Endometrial microvascular endothelial cells (primary cell): ENCODE data around the gene DAGLA. TPM values are rescaled to one million over a fixed set of nuclear protein-coding genes. Genes with fewer than 3 reads are reported as not detected.

Source experiments
- in situ Hi-C: cut with HindIII; loops from 2 replicates; pipeline ENCODE4 v1.10.0; 2017; ENCODE audit warnings: low sequenced_read_pairs, low pct_unique_long_range_greater_than_20kb; ENCODE audit errors: inconsistent ontology term
- total RNA-seq: library from RNA; depleted of rRNA; stranded (reverse); fragments of >200 nt; gene quantifications from one replicate; pipeline ENCODE4 v1.2.3, GENCODE V29; 2015; ENCODE audit errors: inconsistent ontology term

DAGLA gene
- total RNA-seq, 1 donor from 2014 or later, result 2.5 TPM

DNA sequence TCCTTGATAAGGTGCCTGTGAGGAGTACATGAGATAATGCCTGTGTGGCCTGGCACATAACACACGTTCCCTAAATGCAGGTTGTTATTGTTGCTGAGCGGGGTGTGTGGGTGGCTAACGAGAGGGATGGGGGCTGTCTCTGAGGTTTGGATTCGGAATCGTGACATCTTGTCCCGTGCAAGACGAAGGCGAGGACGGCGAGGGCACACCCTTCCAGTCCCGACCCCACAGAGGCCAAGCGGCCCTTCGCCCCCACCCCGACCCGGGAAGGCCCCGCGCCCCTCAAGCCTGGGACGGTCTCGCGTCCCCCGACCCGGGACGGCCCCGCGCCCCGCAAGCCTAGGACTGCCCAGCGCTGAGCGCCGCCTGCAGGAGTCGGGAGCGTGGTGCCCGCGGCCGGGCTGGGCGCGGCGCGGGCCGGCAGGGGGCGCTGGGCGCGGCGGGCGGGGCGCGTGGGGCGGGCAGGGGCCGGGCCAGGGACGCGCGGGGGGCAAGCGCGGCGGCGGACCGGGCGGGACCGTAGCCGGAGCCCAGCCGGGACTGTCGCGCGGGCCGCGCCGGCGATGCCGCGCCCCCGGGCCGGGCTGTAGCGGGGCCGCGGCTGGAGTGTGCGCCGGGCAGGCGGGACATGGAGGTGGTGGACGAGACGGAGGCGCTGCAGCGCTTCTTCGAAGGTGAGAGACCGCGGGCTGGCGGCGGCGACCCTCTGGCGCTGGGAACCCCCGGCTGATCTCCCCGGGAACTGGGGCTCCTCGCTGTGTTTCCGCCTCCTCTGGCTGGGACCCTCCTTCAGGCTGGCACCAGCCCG is 72.1 kb downstream of the DAGLA start, which contains the start of gene MYRF:
TSS of gene MYRF (plus strand) at position 520 of the 808 bp plus-strand sequence. CDS start at position 629, 109 bp downstream.
- in situ Hi-C loops, result no loop called here

DNA sequence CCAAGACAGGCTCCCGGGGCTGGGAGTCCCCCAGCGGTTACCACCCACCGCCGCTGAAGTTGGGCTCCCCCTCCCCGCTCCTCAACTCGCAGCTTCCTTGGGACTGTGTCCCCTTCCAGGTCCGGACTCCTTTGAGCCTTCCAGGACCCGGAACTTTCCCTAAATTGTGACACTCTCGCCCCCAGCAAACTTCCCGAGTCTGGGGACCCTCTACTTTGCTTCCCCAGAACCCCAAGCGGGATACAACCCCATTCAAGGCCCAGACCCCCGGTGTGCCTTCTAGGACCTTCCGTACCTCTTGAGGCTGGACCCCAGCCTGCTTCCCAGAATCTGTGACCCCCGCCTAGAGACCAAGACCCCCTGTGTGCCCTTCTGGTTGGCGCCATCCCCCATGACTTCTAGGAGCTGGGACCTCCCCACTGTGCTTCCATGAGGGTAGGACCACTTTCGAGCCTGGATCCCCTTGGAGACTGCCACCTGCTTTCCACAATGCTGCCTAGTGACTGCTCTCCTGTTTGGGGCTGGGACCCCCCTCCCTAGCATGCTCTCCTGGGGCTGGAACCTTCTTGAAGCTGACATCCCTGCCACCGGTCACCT is 72.8 kb downstream of the DAGLA start:
- in situ Hi-C loops, result no loop called here

DNA sequence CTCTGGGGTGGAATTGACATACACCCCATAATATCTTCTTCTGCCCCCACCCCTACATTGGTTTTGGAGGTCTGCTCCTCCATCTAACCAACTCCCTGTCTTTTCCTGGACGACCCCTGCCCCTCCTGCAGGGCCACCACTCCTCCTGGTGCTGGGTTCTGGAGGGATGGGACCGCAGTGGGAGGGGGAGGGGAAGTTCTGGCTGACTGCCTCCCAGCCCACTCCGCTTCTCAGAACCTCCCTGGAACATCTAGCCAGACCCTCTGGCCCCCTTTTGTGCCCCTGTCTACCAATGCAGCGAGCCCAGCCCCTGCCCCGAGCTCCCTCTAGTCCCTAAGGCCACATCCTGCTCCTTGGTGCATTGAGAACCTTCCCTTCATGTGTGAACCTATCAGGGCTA is 73.5 kb downstream of the DAGLA start:
- in situ Hi-C loops, result no loop called here

DNA sequence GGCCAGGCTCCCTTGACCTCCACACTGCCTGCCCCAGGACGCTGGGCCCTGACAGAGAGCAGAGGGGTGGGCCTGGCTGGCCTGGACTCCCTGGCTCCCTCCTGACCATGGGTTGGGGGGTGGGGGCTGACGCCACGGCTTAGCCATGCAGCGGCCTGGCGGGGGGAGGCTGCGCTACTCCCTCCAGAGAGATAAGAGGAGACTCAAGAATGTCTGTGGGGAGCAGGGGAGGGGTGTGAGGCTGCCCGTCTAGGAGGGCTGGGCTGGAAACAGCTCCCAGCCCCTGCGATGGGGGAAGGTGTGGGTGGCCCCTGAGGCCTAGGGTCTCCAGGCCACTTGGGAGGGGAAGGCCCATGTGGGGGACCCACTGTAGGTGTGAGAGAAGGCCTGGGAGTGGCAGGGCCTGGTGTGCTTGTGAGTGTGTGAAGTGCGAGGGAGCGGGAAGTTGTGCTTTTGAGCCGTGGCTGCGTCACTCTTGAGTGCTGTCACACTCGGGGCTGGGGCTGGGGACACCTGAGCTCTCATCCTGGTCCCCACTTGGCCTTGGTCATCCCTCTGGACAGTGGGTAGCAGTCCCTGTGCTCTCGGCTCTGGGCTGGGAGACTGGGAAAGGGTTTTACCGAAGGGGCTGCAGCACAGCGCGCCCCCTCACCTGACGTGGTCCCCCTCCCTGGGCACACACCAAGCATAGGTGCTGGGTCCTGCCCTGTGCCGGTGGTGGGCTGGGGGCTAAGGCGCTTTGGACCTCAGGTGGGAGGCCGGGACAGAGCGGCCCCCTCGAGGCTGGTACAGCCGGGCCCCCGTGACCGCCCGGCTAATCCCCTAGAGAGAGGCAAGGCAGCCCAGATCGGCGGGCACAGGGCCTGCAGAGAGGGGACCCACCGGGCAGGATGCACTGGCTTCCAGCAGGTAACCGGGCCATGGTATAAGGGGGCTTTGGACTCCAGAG is 74.6 kb downstream of the DAGLA start:
- in situ Hi-C loops, result no loop called here

DNA sequence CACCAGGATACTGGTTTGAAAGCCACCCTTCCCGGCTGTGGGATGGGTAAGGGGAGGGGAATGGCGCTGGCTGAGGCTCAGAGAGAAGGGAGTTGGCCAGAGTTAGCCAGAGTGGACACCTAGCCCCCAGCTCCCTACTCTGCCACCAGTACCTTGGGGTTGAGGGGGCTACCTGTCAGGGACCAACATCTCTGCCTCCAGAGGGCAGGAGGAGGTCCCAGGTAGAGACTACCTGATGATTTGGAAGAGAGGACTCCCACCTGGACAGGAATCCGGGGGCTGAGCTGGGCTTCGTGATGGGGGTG is 75.9 kb downstream of the DAGLA start:
- in situ Hi-C loops, result no loop called here

DNA sequence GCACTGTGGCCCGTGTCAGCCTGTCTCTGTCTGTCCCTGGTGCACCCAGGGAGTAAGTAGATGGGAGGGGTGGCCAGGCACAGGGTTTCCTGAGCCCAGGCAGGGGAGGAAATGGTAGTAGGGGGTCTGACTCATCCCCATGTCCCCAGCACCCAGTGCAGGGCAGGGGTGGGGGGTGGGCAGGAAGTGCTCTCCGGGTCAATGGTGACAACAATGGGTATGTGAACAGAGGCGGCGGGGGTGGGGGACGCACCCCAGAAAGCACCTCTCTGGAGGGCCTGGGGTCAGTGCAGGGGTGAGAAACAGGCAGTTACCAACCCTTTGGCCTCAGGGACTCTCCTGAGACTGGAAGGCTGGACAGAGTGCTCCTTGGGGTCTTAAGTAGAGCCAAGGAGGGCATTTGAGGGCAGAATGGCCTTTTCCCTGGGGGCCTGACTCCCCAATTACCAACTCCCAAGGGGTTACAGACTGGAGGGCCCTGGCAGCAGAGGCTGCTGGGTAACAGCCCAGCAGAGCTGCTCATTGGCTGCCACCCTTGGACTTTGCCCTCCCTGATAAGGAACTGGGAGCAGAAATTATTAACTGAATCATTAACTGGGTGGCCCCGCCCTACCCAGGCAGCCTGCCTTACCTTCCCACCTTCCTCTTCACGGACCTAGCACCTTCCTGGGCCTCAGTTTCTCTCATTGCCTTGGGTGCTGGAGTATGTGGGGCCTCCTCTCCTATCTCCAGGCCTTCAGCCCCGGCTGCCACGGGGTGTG is 76.4 kb downstream of the DAGLA start:
- in situ Hi-C loops, result no loop called here

DNA sequence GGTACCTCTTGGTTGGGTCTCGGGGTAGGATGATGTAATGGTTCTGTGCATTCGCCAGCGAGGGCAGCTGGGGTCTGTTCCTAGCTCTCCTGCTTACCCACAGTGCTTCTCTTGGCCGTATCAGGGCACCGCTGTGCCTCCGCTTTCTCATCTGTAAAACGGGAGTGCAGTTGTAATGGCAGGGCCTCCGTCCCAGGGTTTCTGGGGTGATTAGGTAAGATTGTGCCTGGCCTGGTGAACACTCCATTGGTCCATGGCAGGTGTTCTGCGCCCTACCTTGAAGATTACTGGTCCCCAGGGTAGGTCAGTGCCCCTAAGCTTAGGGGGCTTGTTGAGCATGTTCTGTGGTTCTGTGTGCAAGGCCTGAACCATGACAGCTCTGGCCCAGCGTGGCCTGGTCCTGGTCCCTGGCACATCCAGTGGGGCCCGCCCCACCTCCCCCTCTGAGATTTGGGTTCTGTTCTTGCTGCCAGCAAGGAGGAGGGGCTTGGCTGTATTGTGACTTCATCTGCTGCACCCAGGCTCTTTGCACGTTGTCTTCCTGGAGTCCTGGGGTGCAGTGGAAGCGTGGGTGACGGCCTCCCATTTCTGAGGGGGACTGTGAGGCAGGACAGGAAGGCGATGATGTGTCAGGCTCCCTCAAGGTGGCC is 77.1 kb downstream of the DAGLA start:
- in situ Hi-C loops, result no loop called here

DNA sequence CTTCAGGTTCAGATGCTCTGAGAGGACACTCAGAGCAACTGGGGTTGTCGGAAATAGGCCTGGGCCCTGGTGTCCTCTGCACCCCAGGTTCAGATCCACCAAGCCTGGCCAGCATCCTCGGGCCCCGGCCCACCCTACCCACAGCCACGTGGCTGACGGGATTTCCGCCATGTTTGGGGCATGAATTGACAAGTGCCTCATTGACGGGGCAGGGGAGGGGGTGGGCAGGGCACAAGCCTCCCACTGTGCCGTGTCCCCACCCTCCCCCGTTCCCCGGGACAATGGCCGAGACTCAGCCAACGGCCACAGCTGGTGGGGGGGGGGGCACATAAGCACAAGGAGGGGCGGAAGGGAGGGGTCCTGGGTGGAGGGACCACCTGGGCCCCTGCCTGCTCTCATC is 80.8 kb downstream of the DAGLA start:
- in situ Hi-C loops, result no loop called here

DNA sequence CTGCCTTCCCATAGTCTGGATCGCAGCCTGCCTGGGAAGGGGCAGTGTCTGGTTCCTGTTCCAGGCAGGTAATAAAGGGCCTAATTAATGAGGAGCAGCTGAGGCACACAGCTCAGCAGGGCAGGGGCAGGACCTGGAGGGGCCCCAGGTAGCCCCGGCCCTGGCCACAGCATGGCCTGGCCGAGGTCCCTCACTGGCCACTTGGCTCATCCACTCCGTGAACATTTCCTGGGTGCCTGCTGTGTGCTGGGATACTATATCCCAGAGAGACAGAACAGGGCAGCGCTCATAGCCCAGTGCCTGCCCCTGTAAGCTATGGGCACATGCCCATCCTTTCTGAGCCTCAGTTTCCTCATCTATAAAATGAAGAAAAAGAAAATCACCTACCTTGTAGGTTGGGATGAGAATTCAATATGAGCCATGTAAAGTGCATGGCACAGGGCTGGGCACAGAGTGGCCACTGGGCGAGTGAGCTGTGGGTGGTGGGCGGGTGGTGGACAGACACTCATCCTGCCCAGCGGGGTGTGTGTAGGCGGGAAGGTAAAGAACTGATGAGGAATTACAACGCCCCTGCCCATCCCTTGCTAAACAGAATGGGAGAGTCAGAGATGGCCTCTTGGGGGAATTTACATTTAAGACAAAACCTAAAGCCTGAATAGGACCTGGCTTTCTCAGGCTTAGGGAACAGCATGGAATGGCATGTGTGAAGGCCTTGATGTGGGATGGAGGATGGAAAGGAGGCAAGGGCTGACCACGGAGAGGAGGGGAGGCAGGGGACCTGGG is 81.4 kb downstream of the DAGLA start:
- in situ Hi-C loops, result no loop called here

DNA sequence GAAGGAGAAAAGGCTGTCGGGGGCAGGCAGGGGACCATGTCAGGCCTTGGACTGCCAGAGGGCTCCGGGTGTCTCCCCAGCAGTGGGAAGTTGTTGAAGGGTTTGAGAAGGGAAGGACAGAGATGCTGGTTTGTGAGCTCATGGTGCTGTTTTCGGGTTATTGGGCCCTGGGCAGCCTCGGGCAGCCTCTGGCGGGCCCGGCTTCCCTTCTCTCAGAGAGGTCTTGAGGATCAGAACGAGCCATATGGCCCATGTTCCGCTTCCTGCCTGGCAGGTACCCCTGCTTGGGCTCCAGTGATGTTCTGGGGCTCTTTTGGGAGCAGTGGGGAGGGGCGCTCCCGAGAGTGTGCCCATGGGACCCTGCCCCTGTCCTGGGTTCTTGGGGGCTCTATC is 82.0 kb downstream of the DAGLA start:
- in situ Hi-C loops, result no loop called here

DNA sequence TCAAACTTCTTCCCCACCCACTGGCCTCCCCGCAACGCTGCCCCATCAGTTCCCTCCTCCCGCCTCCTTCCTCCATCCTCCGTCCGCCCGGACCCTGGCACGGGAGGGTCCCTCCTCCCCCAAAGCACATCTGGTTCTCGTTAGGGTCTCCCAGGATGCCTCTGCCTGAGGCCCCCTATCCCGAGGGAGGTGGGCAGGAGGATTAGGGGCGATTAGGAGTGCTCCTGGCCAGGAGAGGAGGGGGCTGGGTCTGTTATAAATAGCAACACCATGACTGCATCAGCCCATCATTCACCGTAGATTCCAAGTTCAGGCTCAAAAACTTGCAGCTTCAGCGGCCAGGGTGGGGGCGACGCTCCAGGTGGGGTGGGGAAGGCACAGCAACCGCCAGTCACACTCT is 82.6 kb downstream of the DAGLA start:
- in situ Hi-C loops, result no loop called here

DNA sequence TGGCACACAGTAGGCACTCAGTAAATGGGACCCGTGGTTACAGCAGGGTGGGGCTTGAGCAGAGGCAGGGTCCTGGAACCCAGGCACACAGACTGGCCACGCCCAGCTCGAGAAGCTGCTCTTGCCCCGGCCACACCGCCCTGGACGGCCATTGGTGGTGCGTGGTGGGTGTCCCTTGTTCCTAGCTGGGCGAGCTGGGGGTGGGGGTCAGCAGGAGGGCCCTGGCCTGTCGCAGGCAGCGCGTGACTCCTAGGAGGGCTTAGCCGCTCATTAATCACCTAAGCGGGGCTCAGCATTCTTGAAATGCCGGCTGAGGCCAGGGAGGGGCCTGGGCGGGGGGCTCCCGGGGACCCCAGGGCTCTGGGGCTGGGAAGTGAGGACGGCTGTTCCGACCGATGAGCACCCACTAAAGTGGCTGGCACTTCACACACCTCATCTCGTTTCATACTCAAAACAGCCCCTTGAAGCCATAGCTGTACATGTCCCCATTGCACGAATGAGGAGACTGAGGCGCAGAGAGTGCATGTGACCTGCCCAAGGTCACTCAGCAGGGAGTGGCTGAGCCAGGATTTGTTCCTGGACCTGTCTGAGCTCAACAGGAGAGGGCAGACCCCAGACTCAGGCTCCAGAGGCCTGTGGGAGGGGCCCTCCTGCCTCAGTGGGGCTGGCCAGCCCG is 83.9 kb downstream of the DAGLA start:
- in situ Hi-C loops, result no loop called here

DNA sequence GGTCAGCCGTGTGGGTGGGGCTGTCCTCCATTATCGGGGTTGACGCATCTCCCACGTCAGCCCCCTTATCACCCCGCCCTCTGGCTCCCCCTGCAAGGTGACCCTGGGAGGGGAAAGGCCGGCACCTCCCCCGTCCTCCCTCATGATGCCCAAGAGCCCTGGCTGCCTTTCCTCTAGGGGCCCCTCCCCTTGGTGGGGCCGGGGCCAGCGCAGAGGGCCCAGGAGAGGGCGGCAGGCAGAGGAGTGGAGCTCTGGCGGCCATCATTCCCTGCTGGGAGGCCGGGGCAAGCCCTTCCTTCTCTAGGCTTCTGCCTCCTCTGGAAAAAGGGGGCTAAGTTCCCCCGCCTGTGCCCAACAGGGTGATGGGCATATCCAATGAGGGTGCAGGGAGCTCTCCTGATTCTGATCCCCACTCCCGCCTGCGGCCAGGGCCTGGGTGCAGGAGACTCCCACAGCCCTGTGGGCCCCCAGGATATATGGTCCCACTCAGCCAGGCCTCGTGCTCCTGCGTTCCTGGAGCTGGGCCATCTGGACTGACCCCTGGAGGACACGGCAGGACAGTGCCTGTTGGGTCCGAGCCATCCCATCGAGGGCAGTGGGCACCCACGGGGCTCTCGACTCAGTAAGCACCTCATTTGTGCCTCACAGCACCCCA is 84.5 kb downstream of the DAGLA start:
- in situ Hi-C loops, result no loop called here

DNA sequence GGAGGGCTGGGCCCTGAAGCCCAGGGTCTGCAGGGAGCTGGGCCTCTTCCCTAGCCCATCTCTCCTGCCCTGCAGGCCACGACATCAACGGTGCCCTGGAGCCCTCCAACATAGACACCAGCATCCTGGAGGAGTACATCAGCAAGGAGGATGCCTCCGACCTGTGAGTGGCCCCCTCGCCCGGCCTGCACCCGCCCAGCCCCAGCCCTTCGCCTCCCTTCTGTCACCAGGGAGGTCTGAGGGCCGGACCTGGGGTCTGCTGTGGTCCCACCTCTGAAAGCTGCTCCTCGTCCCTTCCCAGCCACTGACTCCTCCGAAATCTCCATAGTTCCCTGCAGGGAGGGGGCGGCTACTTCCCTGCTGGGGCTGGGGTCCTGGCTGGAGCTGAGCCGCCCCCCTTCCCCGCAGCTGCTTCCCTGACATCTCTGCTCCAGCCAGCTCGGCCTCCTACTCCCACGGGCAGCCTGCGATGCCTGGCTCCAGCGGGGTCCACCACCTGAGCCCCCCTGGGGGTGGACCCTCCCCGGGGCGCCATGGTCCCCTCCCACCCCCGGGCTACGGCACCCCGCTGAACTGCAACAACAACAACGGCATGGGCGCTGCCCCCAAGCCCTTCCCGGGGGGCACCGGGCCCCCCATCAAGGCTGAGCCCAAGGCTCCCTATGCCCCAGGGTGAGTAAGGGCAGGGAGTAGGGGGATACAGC is 85.5 kb downstream of the DAGLA start:
- in situ Hi-C loops, result no loop called here

DNA sequence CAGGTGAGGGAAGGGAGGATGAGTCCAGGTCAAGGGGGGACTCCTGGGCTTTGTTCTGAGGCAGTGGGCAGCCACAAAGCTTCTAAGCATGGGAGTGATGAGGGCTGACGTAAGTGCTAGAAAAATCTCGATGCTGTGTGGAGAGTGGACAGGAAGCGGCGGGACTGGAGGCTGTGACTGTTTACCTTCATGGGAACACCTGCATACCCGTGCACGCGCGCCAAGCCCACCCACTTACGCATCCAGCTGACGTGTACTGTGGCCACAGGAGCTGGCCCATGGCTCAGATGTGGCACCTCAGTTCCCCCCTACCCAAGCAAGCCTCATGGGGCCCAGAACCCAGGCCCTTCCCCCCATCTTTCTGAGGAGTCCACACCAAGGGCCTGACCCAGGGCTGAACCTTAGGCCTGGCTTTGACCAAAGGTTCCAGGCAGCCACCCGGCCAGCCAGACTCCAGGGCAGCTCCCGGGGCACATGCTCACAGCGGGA is 86.2 kb downstream of the DAGLA start:
- in situ Hi-C loops, result no loop called here

DNA sequence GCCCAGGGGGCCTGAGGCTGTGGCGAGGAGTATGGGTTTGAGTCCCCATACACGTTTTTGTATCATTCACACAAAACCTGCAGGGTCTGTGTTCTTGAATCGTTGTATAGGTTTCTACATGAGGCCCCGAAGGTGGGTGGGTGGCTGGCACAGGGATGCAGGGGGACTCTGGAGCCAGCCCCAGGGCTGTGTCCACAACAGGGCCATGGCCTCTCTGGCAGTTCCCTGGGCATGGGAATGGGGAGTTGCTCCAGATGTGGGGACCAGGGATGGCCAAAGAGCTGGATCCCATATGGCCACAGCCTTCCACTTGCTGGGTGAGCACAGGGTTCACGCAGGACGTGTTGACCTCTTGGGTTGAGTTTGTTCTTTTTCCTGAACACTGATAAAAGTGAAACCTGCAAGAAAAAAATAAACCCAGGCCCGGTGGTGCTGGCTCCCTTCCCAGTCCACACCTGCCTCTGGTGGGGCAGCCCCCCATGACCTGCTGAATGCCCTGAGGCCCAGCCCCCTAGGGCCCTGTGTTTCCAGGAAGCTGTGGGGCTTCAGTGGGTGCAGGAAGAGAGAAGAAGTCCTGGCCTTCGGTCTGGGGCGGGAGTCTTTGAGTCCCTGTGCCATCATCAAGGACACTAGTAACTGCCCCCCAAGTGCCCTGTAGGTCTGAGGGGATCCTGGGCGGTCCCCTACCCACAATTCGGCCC is 88.3 kb downstream of the DAGLA start:
- in situ Hi-C loops, result no loop called here
